Dermis microvascular lymphatic vessel endothelial cell (primary cell): ENCODE results near the gene TUBB1. TPM values are rescaled to one million over a fixed set of nuclear protein-coding genes. Genes with fewer than 3 reads are reported as not detected.

Source experiments
- DNase-seq, 2 donors: peaks; one replicate each; pipeline versions ENCODE4 v3.0.0 to v3.0.0-alpha.2; 2010; ENCODE audit warnings: low read depth in 2 of 2
- total RNA-seq: library from RNA; depleted of rRNA; stranded (reverse); fragments of >200 nt; gene quantifications from 2 replicates; pipeline ENCODE4 v1.2.1, GENCODE V29; 2014

TUBB1 gene
- total RNA-seq, 1 donor from 2014 or later, result under 0.01 TPM

GRCh38 chr20:59042151-59042795, 23.0 kb downstream of the TUBB1 start, which contains the start of gene PRELID3B:
Gene PRELID3B (minus strand): TSS chr20:59042786. CDS start chr20:59042730, 56 bp downstream.
- peak in 1 of 2 donors; percentile 23 for DNase-seq

- DNase-seq, result peak; percentile 75 to 89
Measured at GRCh38 chr20:59042796-59043631, 23.8 kb downstream of the TUBB1 start.

GRCh38 chr20:59043698-59044097, 24.5 kb downstream of the TUBB1 start:
- no peak for DNase-seq

- no peak for DNase-seq
Measured at GRCh38 chr20:59044295-59044694, 25.1 kb downstream of the TUBB1 start.

GRCh38 chr20:59044796-59045195, 25.6 kb downstream of the TUBB1 start:
- DNase-seq, result no peak

- no peak for DNase-seq
Measured at GRCh38 chr20:59046862-59047261, 27.6 kb downstream of the TUBB1 start.

- DNase-seq, result no peak
Measured at GRCh38 chr20:59047938-59048680, 28.9 kb downstream of the TUBB1 start.

GRCh38 chr20:59048681-59049030, 29.4 kb downstream of the TUBB1 start:
- no peak for DNase-seq

GRCh38 chr20:59050437-59050836, 31.2 kb downstream of the TUBB1 start:
- no peak for DNase-seq

GRCh38 chr20:59051666-59052185, 32.5 kb downstream of the TUBB1 start:
- no peak for DNase-seq

- peak in 1 of 2 donors; percentile 58 for DNase-seq
Measured at GRCh38 chr20:59055302-59055701, 36.1 kb downstream of the TUBB1 start.

GRCh38 chr20:59062081-59062480, 42.9 kb downstream of the TUBB1 start:
- no peak for DNase-seq

- peak; percentile 78 to 85 for DNase-seq
Measured at GRCh38 chr20:59063358-59064213, 44.4 kb downstream of the TUBB1 start.

- no peak for DNase-seq
Measured at GRCh38 chr20:59064214-59064722, 45.0 kb downstream of the TUBB1 start.

GRCh38 chr20:59068534-59068933, 49.3 kb downstream of the TUBB1 start:
- DNase-seq, result no peak

- no peak for DNase-seq
Measured at GRCh38 chr20:59069026-59069425, 49.8 kb downstream of the TUBB1 start.

- no peak for DNase-seq
Measured at GRCh38 chr20:59071216-59071615, 52.0 kb downstream of the TUBB1 start.

GRCh38 chr20:59073582-59073981, 54.4 kb downstream of the TUBB1 start:
- no peak for DNase-seq

- peak in 1 of 2 donors; percentile 7 for DNase-seq
Measured at GRCh38 chr20:59074456-59074855, 55.2 kb downstream of the TUBB1 start.

- no peak for DNase-seq
Measured at GRCh38 chr20:59075934-59076508, 56.8 kb downstream of the TUBB1 start.
